Neural cell (in vitro differentiated cells): ENCODE results near the gene KRTAP10-6. TPM values are rescaled to one million over a fixed set of nuclear protein-coding genes. Genes with fewer than 3 reads are reported as not detected.

ENCODE experiments used
- H2AFZ ChIP-seq: fragments of 200-600, 300-800 bp; sonication (generic), shearing (Covaris generic); 2 replicates; pipeline ENCODE4 v1.6.0; 2014; ENCODE audit warnings: low read depth, mild to moderate bottlenecking, antibody characterized with exemption, low read length, moderate library complexity
- H3F3A ChIP-seq: fragments of 200-600 bp; shearing (Covaris generic); 2 replicates; pipeline ENCODE4 v1.6.1; 2016; ENCODE audit warnings: mild to moderate bottlenecking, moderate library complexity, mixed read lengths, antibody characterized with exemption, low read length; ENCODE audit not compliant: insufficient read depth, poor library complexity, severe bottlenecking
- H3K27ac ChIP-seq: fragments of 200-600, 300-800 bp; sonication (generic), shearing (Covaris generic); 2 replicates; pipeline ENCODE4 v1.5.1; 2014; ENCODE audit warnings: mild to moderate bottlenecking, low read length, moderate library complexity
- H3K27me3 ChIP-seq: fragments of 300-800, 200-600 bp; sonication (generic), shearing (Covaris generic); 2 replicates; pipeline ENCODE4 v1.6.0; 2014; ENCODE audit warnings: mild to moderate bottlenecking, low read depth, low read length, moderate library complexity; ENCODE audit not compliant: insufficient read depth
- H3K36me3 ChIP-seq: fragments of 300-800, 200-600 bp; sonication (generic), shearing (Covaris generic); 2 replicates; pipeline ENCODE4 v1.5.1; 2014; ENCODE audit warnings: mild to moderate bottlenecking, antibody characterized with exemption, low read length, moderate library complexity; ENCODE audit not compliant: insufficient read depth
- H3K4me2 ChIP-seq: fragments of 300-800, 200-600 bp; sonication (generic), shearing (Covaris generic); 2 replicates; pipeline ENCODE4 v1.6.0; 2014; ENCODE audit warnings: mild to moderate bottlenecking, low read length
- H3K4me3 ChIP-seq: fragments of 300-800, 200-600 bp; sonication (generic), shearing (Covaris generic); 2 replicates; pipeline ENCODE4 v1.5.1; 2014; ENCODE audit warnings: mild to moderate bottlenecking, low read length, moderate library complexity
- H3K79me2 ChIP-seq: fragments of 200-600 bp; shearing (Covaris generic); replicated peaks from 2 replicates; pipeline ENCODE4 v1.6.0; 2014; ENCODE audit warnings: mild to moderate bottlenecking, low read length, moderate library complexity; ENCODE audit not compliant: insufficient read depth
- H3K9ac ChIP-seq: fragments of 300-800, 200-600 bp; sonication (generic), shearing (Covaris generic); 2 replicates; pipeline ENCODE4 v1.6.1; 2016; ENCODE audit warnings: mild to moderate bottlenecking, low read length, mixed read lengths
- H3K9me2 ChIP-seq: fragments of 200-600 bp; shearing (Covaris generic); 2 replicates; pipeline ENCODE4 v1.6.1; 2016; ENCODE audit warnings: mild to moderate bottlenecking, low read length, mixed read lengths; ENCODE audit not compliant: insufficient read depth
- H3K9me3 ChIP-seq: fragments of 200-600, 300-800 bp; sonication (generic), shearing (Covaris generic); 2 replicates; pipeline ENCODE4 v1.6.1; 2016; ENCODE audit warnings: mild to moderate bottlenecking, mixed run types, low read length, moderate library complexity, mixed read lengths
- H4K20me1 ChIP-seq: fragments of 200-600 bp; shearing (Covaris generic); 2 replicates; pipeline ENCODE4 v1.6.1; 2016; ENCODE audit warnings: mild to moderate bottlenecking, mixed run types; ENCODE audit not compliant: insufficient read depth
- EP300 ChIP-seq: fragments of 450-650 bp; conservative IDR thresholded peaks from 2 replicates; pipeline ENCODE4 v1.6.1; 2014; ENCODE audit warnings: antibody characterized with exemption, mild to moderate bottlenecking, moderate library complexity; ENCODE audit not compliant: poor library complexity, severe bottlenecking
- EZH2 ChIP-seq: fragments of 200-600, 300-800 bp; shearing (Covaris generic), sonication (generic); IDR thresholded peaks from 2 replicates; pipeline ENCODE4 v1.6.1; 2014; ENCODE audit warnings: antibody characterized with exemption, low read length, borderline replicate concordance, mild to moderate bottlenecking; ENCODE audit not compliant: insufficient read depth, poor library complexity, severe bottlenecking
- MXI1 ChIP-seq: fragments of 450-650 bp; conservative IDR thresholded peaks from 2 replicates; pipeline ENCODE4 v1.6.1; 2014; ENCODE audit warnings: antibody characterized with exemption, mild to moderate bottlenecking; ENCODE audit not compliant: poor library complexity, severe bottlenecking
- POLR2AphosphoS5 ChIP-seq: IDR thresholded peaks from 2 replicates; pipeline ENCODE4 v1.6.1; 2012
- RAD21 ChIP-seq: fragments of 450-650 bp; conservative IDR thresholded peaks from 2 replicates; pipeline ENCODE4 v1.6.1; 2014; ENCODE audit warnings: antibody characterized with exemption, mild to moderate bottlenecking, moderate library complexity
- SMC3 ChIP-seq: fragments of 450-650 bp; conservative IDR thresholded peaks from 2 replicates; pipeline ENCODE4 v1.6.1; 2014; ENCODE audit warnings: antibody characterized with exemption, mild to moderate bottlenecking, moderate library complexity; ENCODE audit not compliant: poor library complexity
- TAF1 ChIP-seq: IDR thresholded peaks from 2 replicates; pipeline ENCODE4 v1.6.1; 2012; ENCODE audit warnings: low read depth
- polyA plus RNA-seq: library from polyadenylated mRNA; depleted of rRNA; stranded (reverse); fragments of >200 nt; gene quantifications from 2 replicates; pipeline ENCODE4 v1.2.3, GENCODE V29; 2014
- TF ChIP-seq, protein P1 (sequence below): IDR thresholded peaks from 2 replicates; pipeline ENCODE4 v1.6.1; 2012; ENCODE audit warnings: borderline replicate concordance
- TF ChIP-seq, protein P2 (sequence below): fragments of 450-650 bp; IDR thresholded peaks from 2 replicates; pipeline ENCODE4 v1.5.1; 2014; ENCODE audit warnings: antibody characterized with exemption, mild to moderate bottlenecking, moderate library complexity; ENCODE audit not compliant: poor library complexity, severe bottlenecking

Gene KRTAP10-6
- polyA plus RNA-seq, 1 donor from 2014 or later: not detected

DNA sequence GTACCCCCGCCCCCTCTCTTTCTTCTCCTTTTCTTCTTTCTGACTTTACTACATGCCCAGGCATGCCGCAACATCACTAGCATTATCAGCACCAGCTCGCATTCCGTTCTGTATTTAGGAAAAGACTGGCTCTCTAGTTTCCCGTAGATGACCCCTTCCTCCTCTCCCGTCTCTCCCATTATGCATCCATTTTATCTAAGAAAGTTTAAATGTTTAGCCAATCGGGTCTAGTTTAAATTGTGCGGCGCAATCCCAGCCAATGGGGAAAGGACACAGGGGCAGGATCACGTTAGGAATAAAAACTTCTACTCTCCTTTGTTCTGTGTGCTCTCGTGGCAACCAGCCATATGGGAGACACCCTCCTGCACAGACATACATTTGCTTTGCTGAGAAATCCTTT is 5.8 kb upstream of the KRTAP10-6 start (continued):
- TF ChIP-seq, protein P1, sequence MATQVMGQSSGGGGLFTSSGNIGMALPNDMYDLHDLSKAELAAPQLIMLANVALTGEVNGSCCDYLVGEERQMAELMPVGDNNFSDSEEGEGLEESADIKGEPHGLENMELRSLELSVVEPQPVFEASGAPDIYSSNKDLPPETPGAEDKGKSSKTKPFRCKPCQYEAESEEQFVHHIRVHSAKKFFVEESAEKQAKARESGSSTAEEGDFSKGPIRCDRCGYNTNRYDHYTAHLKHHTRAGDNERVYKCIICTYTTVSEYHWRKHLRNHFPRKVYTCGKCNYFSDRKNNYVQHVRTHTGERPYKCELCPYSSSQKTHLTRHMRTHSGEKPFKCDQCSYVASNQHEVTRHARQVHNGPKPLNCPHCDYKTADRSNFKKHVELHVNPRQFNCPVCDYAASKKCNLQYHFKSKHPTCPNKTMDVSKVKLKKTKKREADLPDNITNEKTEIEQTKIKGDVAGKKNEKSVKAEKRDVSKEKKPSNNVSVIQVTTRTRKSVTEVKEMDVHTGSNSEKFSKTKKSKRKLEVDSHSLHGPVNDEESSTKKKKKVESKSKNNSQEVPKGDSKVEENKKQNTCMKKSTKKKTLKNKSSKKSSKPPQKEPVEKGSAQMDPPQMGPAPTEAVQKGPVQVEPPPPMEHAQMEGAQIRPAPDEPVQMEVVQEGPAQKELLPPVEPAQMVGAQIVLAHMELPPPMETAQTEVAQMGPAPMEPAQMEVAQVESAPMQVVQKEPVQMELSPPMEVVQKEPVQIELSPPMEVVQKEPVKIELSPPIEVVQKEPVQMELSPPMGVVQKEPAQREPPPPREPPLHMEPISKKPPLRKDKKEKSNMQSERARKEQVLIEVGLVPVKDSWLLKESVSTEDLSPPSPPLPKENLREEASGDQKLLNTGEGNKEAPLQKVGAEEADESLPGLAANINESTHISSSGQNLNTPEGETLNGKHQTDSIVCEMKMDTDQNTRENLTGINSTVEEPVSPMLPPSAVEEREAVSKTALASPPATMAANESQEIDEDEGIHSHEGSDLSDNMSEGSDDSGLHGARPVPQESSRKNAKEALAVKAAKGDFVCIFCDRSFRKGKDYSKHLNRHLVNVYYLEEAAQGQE: no peak
- no peak for TF ChIP-seq TAF1

DNA sequence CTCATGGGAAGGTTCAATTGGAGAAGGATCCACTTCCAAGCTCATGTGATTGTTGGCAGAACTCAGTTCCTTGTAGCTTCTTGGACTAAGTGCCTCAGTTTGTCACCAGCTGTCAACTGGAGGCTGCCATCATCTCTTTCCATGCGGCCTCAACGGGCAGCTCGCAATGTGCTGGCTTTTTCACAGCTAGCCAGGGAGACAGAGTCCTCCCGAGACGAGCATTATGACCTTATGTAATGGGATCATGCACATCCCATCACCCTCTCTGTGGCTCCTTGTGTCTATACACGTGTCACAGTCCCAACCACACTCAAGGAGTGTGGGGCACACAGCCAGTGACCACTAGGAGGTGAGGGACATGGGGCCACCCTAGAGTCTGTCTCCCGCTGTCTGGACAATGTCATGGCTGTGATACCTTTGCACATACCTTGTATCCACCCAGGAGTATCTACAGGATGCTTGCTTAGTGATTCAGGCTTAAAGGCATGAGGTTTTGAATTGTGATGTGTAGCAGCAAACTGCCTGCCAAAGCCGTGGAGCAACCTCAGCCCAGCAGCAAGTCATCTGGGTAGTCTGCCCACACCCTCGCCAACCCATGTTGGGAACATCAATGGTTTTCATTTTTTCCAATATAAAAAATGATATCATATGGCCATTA is 3.9 kb upstream of the KRTAP10-6 start:
- no peaks in the 10 kb centered on the region for H3K36me3 ChIP-seq
- no peak overlapping the region for H3K4me3 ChIP-seq
- no peaks in the 10 kb centered on the region for H3K9me3 ChIP-seq
- no peak overlapping the region for H2AFZ ChIP-seq
- H3K27ac ChIP-seq: no peak overlapping the region
- H3K4me2 ChIP-seq: no peak overlapping the region
- no peaks in the 10 kb centered on the region for H3K79me2 ChIP-seq
- H3K27me3 ChIP-seq: no peaks in the 10 kb centered on the region
- no peaks in the 10 kb centered on the region for H4K20me1 ChIP-seq
- no peaks in the 10 kb centered on the region for H3K9me2 ChIP-seq
- no peaks in the 10 kb centered on the region for H3F3A ChIP-seq
- H3K9ac ChIP-seq: no peak overlapping the region
- TF ChIP-seq EP300: no peak
- TF ChIP-seq SMC3: no peak
- no peak for TF ChIP-seq TAF1
- no peak for TF ChIP-seq EZH2
- no peak for TF ChIP-seq RAD21
- no peak for TF ChIP-seq MXI1
- TF ChIP-seq, protein P2, sequence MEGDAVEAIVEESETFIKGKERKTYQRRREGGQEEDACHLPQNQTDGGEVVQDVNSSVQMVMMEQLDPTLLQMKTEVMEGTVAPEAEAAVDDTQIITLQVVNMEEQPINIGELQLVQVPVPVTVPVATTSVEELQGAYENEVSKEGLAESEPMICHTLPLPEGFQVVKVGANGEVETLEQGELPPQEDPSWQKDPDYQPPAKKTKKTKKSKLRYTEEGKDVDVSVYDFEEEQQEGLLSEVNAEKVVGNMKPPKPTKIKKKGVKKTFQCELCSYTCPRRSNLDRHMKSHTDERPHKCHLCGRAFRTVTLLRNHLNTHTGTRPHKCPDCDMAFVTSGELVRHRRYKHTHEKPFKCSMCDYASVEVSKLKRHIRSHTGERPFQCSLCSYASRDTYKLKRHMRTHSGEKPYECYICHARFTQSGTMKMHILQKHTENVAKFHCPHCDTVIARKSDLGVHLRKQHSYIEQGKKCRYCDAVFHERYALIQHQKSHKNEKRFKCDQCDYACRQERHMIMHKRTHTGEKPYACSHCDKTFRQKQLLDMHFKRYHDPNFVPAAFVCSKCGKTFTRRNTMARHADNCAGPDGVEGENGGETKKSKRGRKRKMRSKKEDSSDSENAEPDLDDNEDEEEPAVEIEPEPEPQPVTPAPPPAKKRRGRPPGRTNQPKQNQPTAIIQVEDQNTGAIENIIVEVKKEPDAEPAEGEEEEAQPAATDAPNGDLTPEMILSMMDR: no peak

DNA sequence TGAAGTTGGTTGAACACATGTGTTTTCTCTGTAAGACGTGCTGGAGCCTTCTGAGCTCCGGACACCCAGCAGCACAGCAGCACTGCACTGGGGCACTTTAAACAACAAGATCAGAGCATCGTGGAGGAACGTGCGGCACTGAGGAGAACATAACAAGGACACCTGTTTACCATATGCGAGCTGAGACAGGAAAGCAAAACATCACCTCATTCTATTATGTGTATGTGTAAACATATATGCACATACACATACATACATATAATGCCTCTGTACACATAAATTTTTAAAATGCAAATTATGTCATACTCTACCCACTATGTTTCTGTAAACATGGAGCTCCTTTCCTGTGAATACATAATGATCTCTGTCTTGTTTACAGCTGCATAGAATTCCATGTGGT is 3.2 kb upstream of the KRTAP10-6 start:
- no peaks in the 10 kb centered on the region for H3K27me3 ChIP-seq
- H3K9me2 ChIP-seq: no peaks in the 10 kb centered on the region
- no peaks in the 10 kb centered on the region for H3K36me3 ChIP-seq
- no peak overlapping the region for H3K4me3 ChIP-seq
- TF ChIP-seq RAD21: no peak
- no peak for TF ChIP-seq SMC3
- no peak for TF ChIP-seq TAF1
- TF ChIP-seq, protein P2: no peak
- TF ChIP-seq, protein P1: no peak
- no peak for TF ChIP-seq EZH2
- no peak for TF ChIP-seq MXI1
- no peak for TF ChIP-seq EP300
- TF ChIP-seq POLR2AphosphoS5: no peak
- H3K9me3 ChIP-seq: no peaks in the 10 kb centered on the region
- H3F3A ChIP-seq: no peaks in the 10 kb centered on the region
- no peak overlapping the region for H3K4me2 ChIP-seq
- no peaks in the 10 kb centered on the region for H3K79me2 ChIP-seq
- H3K9ac ChIP-seq: no peak overlapping the region
- H4K20me1 ChIP-seq: no peaks in the 10 kb centered on the region
- H3K27ac ChIP-seq: no peak overlapping the region
- no peak overlapping the region for H2AFZ ChIP-seq
